Measurements from ENCODE around the gene APOB.

Gene APOB, protein sequence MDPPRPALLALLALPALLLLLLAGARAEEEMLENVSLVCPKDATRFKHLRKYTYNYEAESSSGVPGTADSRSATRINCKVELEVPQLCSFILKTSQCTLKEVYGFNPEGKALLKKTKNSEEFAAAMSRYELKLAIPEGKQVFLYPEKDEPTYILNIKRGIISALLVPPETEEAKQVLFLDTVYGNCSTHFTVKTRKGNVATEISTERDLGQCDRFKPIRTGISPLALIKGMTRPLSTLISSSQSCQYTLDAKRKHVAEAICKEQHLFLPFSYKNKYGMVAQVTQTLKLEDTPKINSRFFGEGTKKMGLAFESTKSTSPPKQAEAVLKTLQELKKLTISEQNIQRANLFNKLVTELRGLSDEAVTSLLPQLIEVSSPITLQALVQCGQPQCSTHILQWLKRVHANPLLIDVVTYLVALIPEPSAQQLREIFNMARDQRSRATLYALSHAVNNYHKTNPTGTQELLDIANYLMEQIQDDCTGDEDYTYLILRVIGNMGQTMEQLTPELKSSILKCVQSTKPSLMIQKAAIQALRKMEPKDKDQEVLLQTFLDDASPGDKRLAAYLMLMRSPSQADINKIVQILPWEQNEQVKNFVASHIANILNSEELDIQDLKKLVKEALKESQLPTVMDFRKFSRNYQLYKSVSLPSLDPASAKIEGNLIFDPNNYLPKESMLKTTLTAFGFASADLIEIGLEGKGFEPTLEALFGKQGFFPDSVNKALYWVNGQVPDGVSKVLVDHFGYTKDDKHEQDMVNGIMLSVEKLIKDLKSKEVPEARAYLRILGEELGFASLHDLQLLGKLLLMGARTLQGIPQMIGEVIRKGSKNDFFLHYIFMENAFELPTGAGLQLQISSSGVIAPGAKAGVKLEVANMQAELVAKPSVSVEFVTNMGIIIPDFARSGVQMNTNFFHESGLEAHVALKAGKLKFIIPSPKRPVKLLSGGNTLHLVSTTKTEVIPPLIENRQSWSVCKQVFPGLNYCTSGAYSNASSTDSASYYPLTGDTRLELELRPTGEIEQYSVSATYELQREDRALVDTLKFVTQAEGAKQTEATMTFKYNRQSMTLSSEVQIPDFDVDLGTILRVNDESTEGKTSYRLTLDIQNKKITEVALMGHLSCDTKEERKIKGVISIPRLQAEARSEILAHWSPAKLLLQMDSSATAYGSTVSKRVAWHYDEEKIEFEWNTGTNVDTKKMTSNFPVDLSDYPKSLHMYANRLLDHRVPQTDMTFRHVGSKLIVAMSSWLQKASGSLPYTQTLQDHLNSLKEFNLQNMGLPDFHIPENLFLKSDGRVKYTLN (N-terminal part only)

DNA sequence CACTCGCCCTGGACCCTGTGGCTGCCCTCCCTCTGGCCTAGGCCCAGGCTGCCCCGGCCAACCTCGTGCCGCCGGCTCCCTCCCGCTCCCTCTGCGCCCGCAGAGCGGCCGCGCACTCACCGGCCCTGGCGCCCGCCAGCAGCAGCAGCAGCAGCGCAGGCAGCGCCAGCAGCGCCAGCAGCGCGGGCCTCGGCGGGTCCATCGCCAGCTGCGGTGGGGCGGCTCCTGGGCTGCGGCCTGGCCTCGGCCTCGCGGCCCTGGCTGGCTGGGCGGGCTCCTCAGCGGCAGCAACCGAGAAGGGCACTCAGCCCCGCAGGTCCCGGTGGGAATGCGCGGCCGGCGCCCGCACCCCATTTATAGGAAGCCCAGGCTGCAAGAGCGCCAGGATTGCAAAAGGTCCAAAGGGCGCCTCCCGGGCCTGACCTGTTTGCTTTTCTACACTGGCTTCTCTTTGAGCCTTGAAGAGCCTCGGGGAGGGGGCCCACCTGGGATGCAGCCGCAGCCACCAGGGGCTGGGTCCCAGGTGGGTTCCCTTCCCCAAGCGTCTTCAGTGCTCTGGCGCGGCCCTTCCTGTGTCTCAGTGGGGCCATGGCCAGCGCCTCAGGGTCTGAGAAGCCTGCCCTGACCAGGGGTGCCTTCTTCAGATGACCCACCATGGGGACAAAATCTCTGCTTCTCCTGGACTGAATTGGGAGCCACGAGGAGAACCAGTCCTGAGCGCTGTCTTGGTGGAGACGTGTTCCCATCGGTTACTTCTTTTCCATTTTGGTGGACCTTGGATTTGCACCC lies at the start of gene APOB:
APOB (minus strand) TSS at position 330 of the 789 bp plus-strand sequence; CDS start at position 202, 128 bp downstream.
- Histone ChIP-seq H3K9me3 (ENCODE audit: control insufficient read depth in 1 of 2, low read length in 2 of 2) (no peaks in the 10 kb centered on the region), H3K36me3 (ENCODE audit: control insufficient read depth in 1 of 2, insufficient read depth in 2 of 2, low read length in 2 of 2) (no peaks in the 10 kb centered on the region), H3K27ac (ENCODE audit: low read length) (no peak within 1 kb of the TSS), H3K4me3 (ENCODE audit: low read depth in 1 of 2, low read length in 2 of 2) (peak within 1 kb of the TSS; percentile 24 to 49), H3K4me1 (ENCODE audit: control insufficient read depth in 1 of 2, insufficient read depth in 2 of 2, low read length in 2 of 2) (peaks cover 0 to 6% of the 10 kb centered on the region in 2 donors), H3K27me3 (ENCODE audit: low read depth, low read length) (no peaks in the 10 kb centered on the region)

DNA sequence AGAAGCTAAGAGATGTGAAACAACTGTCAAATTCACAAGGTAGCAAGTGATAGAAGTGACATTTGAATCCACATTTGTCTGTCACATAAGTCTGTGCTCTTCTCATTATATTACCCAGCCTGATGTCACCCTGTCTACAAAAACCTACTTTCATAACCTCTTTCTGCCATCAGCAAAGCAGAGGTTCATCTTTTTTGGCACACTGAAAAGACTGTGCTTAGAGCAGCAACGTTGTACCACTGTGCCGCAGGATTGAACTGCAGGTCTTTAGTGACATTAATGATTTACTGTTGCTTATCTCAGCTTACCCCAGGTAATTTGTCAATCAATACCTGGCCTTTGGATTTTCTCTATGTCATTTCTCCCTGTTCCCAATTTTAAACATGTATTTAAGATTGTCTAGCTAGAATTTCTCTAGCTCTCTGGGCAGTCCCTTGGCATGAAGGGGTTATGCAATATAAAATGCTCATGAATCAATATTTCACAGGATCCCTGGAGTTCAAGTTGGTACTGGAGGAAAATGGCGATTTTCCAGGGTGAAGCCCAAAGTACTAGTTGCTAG lies 48.5 kb upstream of the APOB start:
- H3K9me3 ChIP-seq (ENCODE audit: control insufficient read depth in 1 of 2, low read length in 2 of 2) = no peaks in the 10 kb centered on the region
- H3K36me3 ChIP-seq (ENCODE audit: control insufficient read depth in 1 of 2, insufficient read depth in 2 of 2, low read length in 2 of 2) = no peaks in the 10 kb centered on the region
- H3K4me3 ChIP-seq (ENCODE audit: low read depth in 1 of 2, low read length in 2 of 2) = no peak overlapping the region
- no peak overlapping the region for H3K27ac ChIP-seq (ENCODE audit: low read length)
- H3K27me3 ChIP-seq (ENCODE audit: low read depth, low read length) = no peaks in the 10 kb centered on the region
- no peaks in the 10 kb centered on the region for H3K4me1 ChIP-seq (ENCODE audit: control insufficient read depth in 1 of 2, insufficient read depth in 2 of 2, low read length in 2 of 2)

DNA sequence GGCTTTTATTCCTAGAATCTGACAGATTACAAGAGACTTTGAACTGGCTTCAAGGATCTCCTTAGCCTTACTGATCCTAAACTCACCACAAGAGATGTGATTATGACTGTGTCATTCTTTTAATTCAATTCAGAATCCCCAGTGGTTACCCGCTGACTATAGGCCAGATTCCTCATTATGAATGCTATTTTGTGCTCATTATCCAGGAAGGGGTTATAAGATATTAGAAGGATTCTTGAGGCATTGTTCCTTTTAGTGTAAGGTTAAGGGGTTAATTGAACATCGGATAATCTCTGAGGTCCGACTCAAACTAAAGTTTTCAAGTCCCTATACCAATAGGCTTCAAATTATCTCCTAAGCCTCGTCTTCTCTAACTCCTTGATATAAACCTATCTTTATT lies 40.5 kb upstream of the APOB start:
- peaks cover 0 to 3% of the 10 kb centered on the region in 2 donors for H3K9me3 ChIP-seq (ENCODE audit: control insufficient read depth in 1 of 2, low read length in 2 of 2)
- no peaks in the 10 kb centered on the region for H3K4me1 ChIP-seq (ENCODE audit: control insufficient read depth in 1 of 2, insufficient read depth in 2 of 2, low read length in 2 of 2)
- no peak overlapping the region for H3K4me3 ChIP-seq (ENCODE audit: low read depth in 1 of 2, low read length in 2 of 2)
- H3K36me3 ChIP-seq (ENCODE audit: control insufficient read depth in 1 of 2, insufficient read depth in 2 of 2, low read length in 2 of 2) = no peaks in the 10 kb centered on the region
- H3K27ac ChIP-seq (ENCODE audit: low read length) = no peak overlapping the region
- no peaks in the 10 kb centered on the region for H3K27me3 ChIP-seq (ENCODE audit: low read depth, low read length)

- Histone ChIP-seq H3K27me3 (ENCODE audit: low read depth, low read length) (no peaks in the 10 kb centered on the region), H3K27ac (ENCODE audit: low read length) (no peak overlapping the region), H3K36me3 (ENCODE audit: control insufficient read depth in 1 of 2, insufficient read depth in 2 of 2, low read length in 2 of 2) (no peaks in the 10 kb centered on the region), H3K9me3 (ENCODE audit: control insufficient read depth in 1 of 2, low read length in 2 of 2) (peaks cover 0 to 7% of the 10 kb centered on the region in 2 donors), H3K4me1 (ENCODE audit: control insufficient read depth in 1 of 2, insufficient read depth in 2 of 2, low read length in 2 of 2) (no peaks in the 10 kb centered on the region), H3K4me3 (ENCODE audit: low read depth in 1 of 2, low read length in 2 of 2) (no peak overlapping the region)
These were observed 39.6 kb upstream of the APOB start for GRCh38 chr2:21083482-21083881.

DNA sequence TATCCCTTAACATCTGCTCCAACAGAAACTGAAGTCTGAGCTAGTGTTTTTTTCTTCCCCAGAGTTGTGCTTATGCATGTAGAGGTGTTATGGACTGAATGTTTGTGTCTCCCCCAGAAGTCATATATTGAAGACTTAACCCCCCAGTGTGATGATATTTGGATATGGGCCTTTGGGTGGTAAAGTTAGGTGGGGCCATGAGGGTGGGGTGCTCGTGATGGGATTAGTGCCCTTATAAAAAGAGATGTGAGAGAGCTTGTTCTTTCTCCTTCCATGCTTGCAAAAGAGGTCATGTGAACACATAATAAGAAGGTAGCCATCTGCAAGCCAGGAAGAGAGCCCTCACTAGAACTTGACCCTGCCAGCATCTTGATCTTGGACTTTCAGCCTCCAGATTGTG lies 34.4 kb upstream of the APOB start:
- Histone ChIP-seq H3K4me3 (ENCODE audit: low read depth in 1 of 2, low read length in 2 of 2) (no peak overlapping the region), H3K36me3 (ENCODE audit: control insufficient read depth in 1 of 2, insufficient read depth in 2 of 2, low read length in 2 of 2) (no peaks in the 10 kb centered on the region), H3K9me3 (ENCODE audit: control insufficient read depth in 1 of 2, low read length in 2 of 2) (peaks cover 0 to 7% of the 10 kb centered on the region in 2 donors), H3K27ac (ENCODE audit: low read length) (no peak overlapping the region), H3K4me1 (ENCODE audit: control insufficient read depth in 1 of 2, insufficient read depth in 2 of 2, low read length in 2 of 2) (no peaks in the 10 kb centered on the region), H3K27me3 (ENCODE audit: low read depth, low read length) (no peaks in the 10 kb centered on the region)

- Histone ChIP-seq H3K27me3 (ENCODE audit: low read depth, low read length) (no peaks in the 10 kb centered on the region), H3K9me3 (ENCODE audit: control insufficient read depth in 1 of 2, low read length in 2 of 2) (no peaks in the 10 kb centered on the region)
These were observed 28.8 kb upstream of the APOB start for GRCh38 chr2:21072477-21073242.

DNA sequence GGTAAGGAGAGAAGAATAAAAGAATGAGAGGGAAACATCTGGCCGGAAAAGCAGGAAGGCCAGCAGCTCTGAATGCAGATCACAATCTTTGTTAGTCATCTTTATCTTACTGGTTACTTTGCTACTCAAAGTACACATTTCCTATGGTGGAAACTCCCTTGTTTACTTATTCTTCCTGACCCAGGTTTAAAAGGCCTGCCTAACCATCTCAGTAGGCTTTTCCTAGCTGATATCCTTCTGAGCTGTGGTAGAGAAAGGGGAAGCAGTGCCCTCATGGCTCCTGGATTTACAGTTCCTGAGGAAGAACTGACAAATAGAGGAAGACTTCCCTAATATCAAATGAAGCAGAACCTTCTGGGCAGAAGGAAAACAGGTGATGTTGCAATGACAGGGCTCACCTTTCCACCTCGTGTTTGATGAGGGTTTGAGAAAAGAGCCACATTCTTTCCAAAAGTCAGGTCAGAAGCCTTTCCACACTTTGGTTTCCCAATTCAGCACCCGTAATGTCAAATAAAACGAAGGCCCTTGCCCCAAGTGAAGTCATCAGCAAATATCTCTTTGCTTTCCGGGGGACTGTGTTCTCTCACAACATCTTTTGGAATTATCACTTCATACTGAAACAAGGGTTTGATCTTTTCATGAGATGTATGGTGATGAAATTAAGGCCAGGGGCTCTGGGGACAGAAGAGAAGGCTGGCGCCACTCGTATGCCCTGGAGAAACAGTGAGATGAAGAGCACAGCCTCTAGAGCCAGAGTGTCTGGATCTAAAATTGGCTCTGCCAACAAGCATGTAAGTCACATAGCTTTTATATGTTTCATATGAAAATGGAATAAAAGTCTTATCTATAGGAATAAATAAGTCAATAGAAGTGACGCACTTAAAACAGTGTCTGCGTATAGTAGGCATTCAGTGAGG lies 26.7 kb upstream of the APOB start:
- Histone ChIP-seq H3K27ac (ENCODE audit: low read length) (no peak overlapping the region), H3K9me3 (ENCODE audit: control insufficient read depth in 1 of 2, low read length in 2 of 2) (no peaks in the 10 kb centered on the region), H3K4me3 (ENCODE audit: low read depth in 1 of 2, low read length in 2 of 2) (no peak overlapping the region), H3K27me3 (ENCODE audit: low read depth, low read length) (no peaks in the 10 kb centered on the region), H3K36me3 (ENCODE audit: control insufficient read depth in 1 of 2, insufficient read depth in 2 of 2, low read length in 2 of 2) (no peaks in the 10 kb centered on the region), H3K4me1 (ENCODE audit: control insufficient read depth in 1 of 2, insufficient read depth in 2 of 2, low read length in 2 of 2) (no peaks in the 10 kb centered on the region)

More at GRCh38 chr2:21072477-21073242, 28.8 kb upstream of the APOB start:
- Histone ChIP-seq H3K27ac (ENCODE audit: low read length) (no peak overlapping the region), H3K4me1 (ENCODE audit: control insufficient read depth in 1 of 2, insufficient read depth in 2 of 2, low read length in 2 of 2) (no peaks in the 10 kb centered on the region), H3K4me3 (ENCODE audit: low read depth in 1 of 2, low read length in 2 of 2) (no peak overlapping the region), H3K36me3 (ENCODE audit: control insufficient read depth in 1 of 2, insufficient read depth in 2 of 2, low read length in 2 of 2) (no peaks in the 10 kb centered on the region)

DNA sequence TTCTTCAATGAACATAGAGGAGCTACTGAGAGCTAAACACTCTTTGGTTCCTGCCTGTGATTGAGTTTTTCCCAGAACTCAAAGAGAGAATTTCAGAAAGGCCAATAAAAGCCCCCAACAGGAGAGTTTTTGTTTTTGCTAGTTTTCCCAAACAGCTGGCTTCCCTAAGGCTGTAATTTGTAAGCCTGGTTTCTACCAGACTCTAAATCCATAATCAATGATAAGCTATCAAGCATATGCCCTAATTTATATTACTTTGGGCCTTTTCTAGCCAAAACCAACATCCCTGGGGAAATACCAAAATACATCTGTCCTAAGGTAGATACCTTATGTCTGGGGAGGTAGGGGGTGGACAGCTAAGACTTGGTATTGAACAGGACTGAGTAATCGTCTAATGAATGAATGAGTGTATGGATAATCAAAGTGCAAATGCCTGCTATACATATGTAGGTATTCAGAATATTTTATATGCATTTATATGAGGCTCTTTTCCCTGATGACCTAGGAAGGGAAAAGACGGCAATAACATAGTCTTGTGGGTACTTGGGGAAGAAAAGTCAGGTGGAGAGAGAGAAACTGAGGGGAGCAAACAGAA lies 26.0 kb upstream of the APOB start:
- Histone ChIP-seq H3K36me3 (ENCODE audit: control insufficient read depth in 1 of 2, insufficient read depth in 2 of 2, low read length in 2 of 2) (no peaks in the 10 kb centered on the region), H3K27me3 (ENCODE audit: low read depth, low read length) (no peaks in the 10 kb centered on the region), H3K9me3 (ENCODE audit: control insufficient read depth in 1 of 2, low read length in 2 of 2) (no peaks in the 10 kb centered on the region), H3K4me3 (ENCODE audit: low read depth in 1 of 2, low read length in 2 of 2) (no peak overlapping the region), H3K4me1 (ENCODE audit: control insufficient read depth in 1 of 2, insufficient read depth in 2 of 2, low read length in 2 of 2) (no peaks in the 10 kb centered on the region), H3K27ac (ENCODE audit: low read length) (no peak overlapping the region)

Data from muscle layer of duodenum (tissue), 2 donors.